H7 (cell line): ENCODE data around the gene DNAJC15. TPM values are rescaled to one million over a fixed set of nuclear protein-coding genes. Genes with fewer than 3 reads are reported as not detected.

ENCODE experiments used
- DNase-seq: peaks from one replicate; pipeline ENCODE4 v3.0.0; 2012
- H3K27me3 ChIP-seq: 2 replicates; pipeline ENCODE4 v1.6.0; 2011; ENCODE audit warnings: mild to moderate bottlenecking, low read length; ENCODE audit not compliant: control insufficient read depth, insufficient read depth
- H3K36me3 ChIP-seq: replicated peaks from 2 replicates; pipeline ENCODE4 v1.5.1; 2011; ENCODE audit warnings: low read length; ENCODE audit not compliant: control insufficient read depth, insufficient read depth
- H3K4me3 ChIP-seq: 2 replicates; pipeline ENCODE4 v1.5.1; 2011; ENCODE audit warnings: low read depth, mild to moderate bottlenecking, control low read depth, low read length, moderate library complexity; ENCODE audit not compliant: insufficient read depth
- total RNA-seq: library from RNA; depleted of rRNA; stranded (reverse); fragments of >200 nt; shearing (Covaris generic); gene quantifications from 2 replicates; pipeline ENCODE4 v1.2.3, GENCODE V29; 2014; rRNA removed

DNAJC15 gene
- total RNA-seq, 1 experiment from 2014 or later: 0.45 TPM

- Histone ChIP-seq H3K27me3 (no peaks in the 10 kb centered on the region), H3K4me3 (no peak overlapping the region), H3K36me3 (no peaks in the 10 kb centered on the region)
- no peak for DNase-seq
These were observed 123.0 kb downstream of the DNAJC15 start for GRCh38 chr13:43146400-43146799.

- DNase-seq: no peak
- Histone ChIP-seq H3K36me3 (no peaks in the 10 kb centered on the region), H3K4me3 (no peak overlapping the region)
These were observed 127.2 kb downstream of the DNAJC15 start for GRCh38 chr13:43150369-43151207.

GRCh38 chr13:43153436-43154090, 130.2 kb downstream of the DNAJC15 start:
- Histone ChIP-seq H3K27me3 (no peaks in the 10 kb centered on the region), H3K36me3 (no peaks in the 10 kb centered on the region), H3K4me3 (no peak overlapping the region)
- DNase-seq: no peak

More at GRCh38 chr13:43150369-43151207, 127.2 kb downstream of the DNAJC15 start:
- no peaks in the 10 kb centered on the region for H3K27me3 ChIP-seq

GRCh38 chr13:43154156-43154651, 130.8 kb downstream of the DNAJC15 start:
- Histone ChIP-seq H3K36me3 (no peaks in the 10 kb centered on the region), H3K4me3 (no peak overlapping the region), H3K27me3 (no peaks in the 10 kb centered on the region)
- DNase-seq: no peak

GRCh38 chr13:43154839-43155238, 131.5 kb downstream of the DNAJC15 start:
- Histone ChIP-seq H3K4me3 (no peak overlapping the region), H3K27me3 (no peaks in the 10 kb centered on the region), H3K36me3 (no peaks in the 10 kb centered on the region)
- DNase-seq: no peak

GRCh38 chr13:43156916-43157315, 133.5 kb downstream of the DNAJC15 start:
- H3K4me3 ChIP-seq: no peak overlapping the region
- no peaks in the 10 kb centered on the region for H3K36me3 ChIP-seq
- H3K27me3 ChIP-seq: no peaks in the 10 kb centered on the region
- no peak for DNase-seq

GRCh38 chr13:43157796-43158195, 134.4 kb downstream of the DNAJC15 start:
- Histone ChIP-seq H3K36me3 (no peaks in the 10 kb centered on the region), H3K4me3 (no peak overlapping the region), H3K27me3 (no peaks in the 10 kb centered on the region)
- DNase-seq: no peak

GRCh38 chr13:43158516-43158915, 135.1 kb downstream of the DNAJC15 start:
- DNase-seq: no peak
- Histone ChIP-seq H3K4me3 (no peak overlapping the region), H3K27me3 (no peaks in the 10 kb centered on the region), H3K36me3 (no peaks in the 10 kb centered on the region)

- H3K4me3 ChIP-seq: no peak overlapping the region
- no peaks in the 10 kb centered on the region for H3K36me3 ChIP-seq
- peak; percentile 8 for DNase-seq
- H3K27me3 ChIP-seq: no peaks in the 10 kb centered on the region
These were observed 135.7 kb downstream of the DNAJC15 start for GRCh38 chr13:43159026-43159461.

Other genes with a start within 250 kb of the DNAJC15 start
- not detected in 2 replicates for gene FAM216B, start 242.0 kb upstream of the DNAJC15 start, total RNA-seq
- gene EPSTI1, start 31.3 kb upstream of the DNAJC15 start, total RNA-seq: 1.1 and 1.3 TPM in 2 replicates